ENCODE results near the gene CCSER1. TPM values are rescaled to one million over a fixed set of nuclear protein-coding genes. Genes with fewer than 3 reads are reported as not detected.
A peak's percentile ranks its signal among the peaks of the same experiment; 100 is the strongest.

The CCSER1 gene
- total RNA-seq, result 1 to 10 TPM; 4.0 to 6.0 (median 4.8) TPM

- Histone ChIP-seq H3K4me3 (peak within 1 kb of the TSS; percentile 37 to 76 (median 63)), H3K27me3 (peaks cover 0 to 6% of the 10 kb centered on the region in 2 donors), H3K4me1 (peaks cover 0 to 23% (median 0%) of the 10 kb centered on the region in 4 donors), H3K27ac (peak within 1 kb of the TSS in 3 of 4 donors; percentile 47 to 86 (median 78)), H3K36me3 (no peaks in the 10 kb centered on the region), H3K9me3 (no peaks in the 10 kb centered on the region)
- peak; percentile 27 to 37 for DNase-seq (ENCODE audit: low spot score in 2 of 2)
- WGBS, 2 donors, result 0 to 1% methylated on average over 34 to 35 of the region's 35 CpGs
- TF ChIP-seq EP300 (IDR thresholded peaks at IDR 0.05), result peak in 1 of 2 donors; percentile 74
- TF ChIP-seq CTCF (IDR thresholded peaks at IDR 0.05), result no peak
- TF ChIP-seq POLR2A (IDR thresholded peaks at IDR 0.05), result peak; percentile 19 to 54
Measured at GRCh38 chr4:90127223-90127705, at the start of gene CCSER1. CCSER1 (plus strand) TSS chr4:90127394.

- H3K27ac ChIP-seq, result no peak overlapping the region
Measured at GRCh38 chr4:90078440-90078839, 48.8 kb upstream of the CCSER1 start.

GRCh38 chr4:90080116-90080515 is 47.1 kb upstream of the CCSER1 start:
- no peaks in the 10 kb centered on the region for H3K36me3 ChIP-seq
- H3K27me3 ChIP-seq, result no peaks in the 10 kb centered on the region
- no peaks in the 10 kb centered on the region for H3K9me3 ChIP-seq
- WGBS, 2 donors, result 60 to 71% methylated on average over 2 of the region's 2 CpGs
- no peak for DNase-seq (ENCODE audit: low spot score in 2 of 2)
- no peaks in the 10 kb centered on the region for H3K4me1 ChIP-seq
- no peak overlapping the region for H3K27ac ChIP-seq
- H3K4me3 ChIP-seq, result no peak overlapping the region
- TF ChIP-seq POLR2A (IDR thresholded peaks at IDR 0.05), result no peak
- TF ChIP-seq EP300 (IDR thresholded peaks at IDR 0.05), result no peak

More at GRCh38 chr4:90078440-90078839, 48.8 kb upstream of the CCSER1 start:
- Histone ChIP-seq H3K4me1 (no peaks in the 10 kb centered on the region), H3K9me3 (no peaks in the 10 kb centered on the region), H3K27me3 (no peaks in the 10 kb centered on the region), H3K36me3 (no peaks in the 10 kb centered on the region), H3K4me3 (no peak overlapping the region)
- no peak for DNase-seq (ENCODE audit: low spot score in 2 of 2)
- TF ChIP-seq CTCF (IDR thresholded peaks at IDR 0.05) (no peak), EP300 (IDR thresholded peaks at IDR 0.05) (no peak), POLR2A (IDR thresholded peaks at IDR 0.05) (no peak)

- Histone ChIP-seq H3K4me1 (no peaks in the 10 kb centered on the region), H3K27ac (no peak overlapping the region), H3K4me3 (no peak overlapping the region), H3K27me3 (no peaks in the 10 kb centered on the region), H3K9me3 (no peaks in the 10 kb centered on the region), H3K36me3 (no peaks in the 10 kb centered on the region)
- DNase-seq (ENCODE audit: low spot score in 2 of 2), result no peak
- TF ChIP-seq POLR2A (IDR thresholded peaks at IDR 0.05) (no peak), CTCF (IDR thresholded peaks at IDR 0.05) (no peak), EP300 (IDR thresholded peaks at IDR 0.05) (no peak)
- WGBS, 2 donors, result 83 to 86% methylated on average over 8 of the region's 8 CpGs
Measured at GRCh38 chr4:90081432-90082144, 45.6 kb upstream of the CCSER1 start.

- Histone ChIP-seq H3K4me3 (no peak overlapping the region), H3K9me3 (no peaks in the 10 kb centered on the region), H3K27me3 (no peaks in the 10 kb centered on the region), H3K4me1 (no peaks in the 10 kb centered on the region), H3K36me3 (no peaks in the 10 kb centered on the region), H3K27ac (no peak overlapping the region)
- TF ChIP-seq EP300 (IDR thresholded peaks at IDR 0.05) (no peak), POLR2A (IDR thresholded peaks at IDR 0.05) (no peak), CTCF (IDR thresholded peaks at IDR 0.05) (no peak)
- DNase-seq (ENCODE audit: low spot score in 2 of 2), result no peak
Measured at GRCh38 chr4:90082449-90082848, 44.7 kb upstream of the CCSER1 start.
